ENCODE data around the gene MT1M. TPM values are rescaled to one million over a fixed set of nuclear protein-coding genes. Genes with fewer than 3 reads are reported as not detected.

The MT1M gene
- total and polyA plus RNA-seq, 2 of the 8 experiments (the other 6 are each of a cell fraction or from before 2014, with no cell fraction given) = 2.1 TPM; not detected in 1

GRCh38 chr16:56588781-56589140 is 43.7 kb upstream of the MT1M start (continued):
- TF ChIP-seq NANOG (IDR thresholded peaks at IDR 0.05; ENCODE audit: insufficient read depth, low read depth, low read length, poor library complexity, severe bottlenecking) (no peak), CEBPB (IDR thresholded peaks at IDR 0.05; ENCODE audit: low read depth, low read length) (no peak), SRF (IDR thresholded peaks at IDR 0.05; ENCODE audit: low read depth, low read length) (no peak), CBX8 (IDR thresholded peaks at IDR 0.05; ENCODE audit: borderline replicate concordance, low read depth, low read length) (no peak)

Measured in H1 (cell line).